ENCODE results near the gene PLXNA3. TPM values are rescaled to one million over a fixed set of nuclear protein-coding genes. Genes with fewer than 3 reads are reported as not detected.
"Not testable (repeated sequence)": the region's sequence is repeated elsewhere in the genome, so short reads cannot be mapped to it uniquely, and the experiment has no call there.

Gene PLXNA3
- total RNA-seq, 4 donors from 2014 or later: 12.0 to 52.0 (median 29.6) TPM

- peaks cover 22% of the 10 kb centered on the region for H3K4me1 ChIP-seq
- H3K27me3 ChIP-seq: no peaks in the 10 kb centered on the region
- no peaks in the 10 kb centered on the region for H3K36me3 ChIP-seq
- 38% methylated on average over 9 of the region's 71 CpGs for WGBS
- peak within 1 kb of the TSS; percentile 94 for H3K27ac ChIP-seq
- no peak for TF ChIP-seq EP300 (IDR thresholded peaks at IDR 0.05)
- no peak for TF ChIP-seq CTCF (IDR thresholded peaks at IDR 0.05)
- TF ChIP-seq POLR2A (IDR thresholded peaks at IDR 0.05): peak in 1 of 2 donors; percentile 7
- peak in 1 of 3 donors; percentile 40 for TF ChIP-seq POLR2AphosphoS5 (IDR thresholded peaks at IDR 0.05)
- peak within 1 kb of the TSS; percentile 71 for H3K4me3 ChIP-seq
- peak; percentile 92 to 94 for DNase-seq (ENCODE audit: low spot score in 2 of 2)
- H3K9me3 ChIP-seq: no peaks in the 10 kb centered on the region
Measured at GRCh38 chrX:154490414-154491083, 32.5 kb downstream of the PLXNA3 start, which contains the start of gene SLC10A3. TSS of gene SLC10A3 (minus strand) at chrX:154490629. CDS start at chrX:154488940, 1,689 bp downstream.

- WGBS: 69% methylated on average over 3 of the region's 3 CpGs
- Histone ChIP-seq H3K27ac (no peak overlapping the region), H3K9me3 (no peaks in the 10 kb centered on the region), H3K4me3 (no peak overlapping the region), H3K36me3 (no peaks in the 10 kb centered on the region), H3K4me1 (no peaks in the 10 kb centered on the region), H3K27me3 (no peaks in the 10 kb centered on the region)
- DNase-seq (ENCODE audit: low spot score in 2 of 2): no peak
- no peak for TF ChIP-seq POLR2A (IDR thresholded peaks at IDR 0.05)
- TF ChIP-seq CTCF (IDR thresholded peaks at IDR 0.05): no peak
- TF ChIP-seq POLR2AphosphoS5 (IDR thresholded peaks at IDR 0.05): no peak
- no peak for TF ChIP-seq EP300 (IDR thresholded peaks at IDR 0.05)
Measured at GRCh38 chrX:154494715-154495114, 36.6 kb downstream of the PLXNA3 start.

- no peak for TF ChIP-seq POLR2AphosphoS5 (IDR thresholded peaks at IDR 0.05)
- no peak for TF ChIP-seq CTCF (IDR thresholded peaks at IDR 0.05)
- no peak for TF ChIP-seq EP300 (IDR thresholded peaks at IDR 0.05)
- TF ChIP-seq POLR2A (IDR thresholded peaks at IDR 0.05): no peak
- Histone ChIP-seq H3K27me3 (no peaks in the 10 kb centered on the region), H3K4me1 (no peaks in the 10 kb centered on the region), H3K9me3 (no peaks in the 10 kb centered on the region), H3K27ac (no peak overlapping the region), H3K36me3 (no peaks in the 10 kb centered on the region), H3K4me3 (no peak overlapping the region)
- 76% methylated on average over 6 of the region's 6 CpGs for WGBS
- no peak for DNase-seq (ENCODE audit: low spot score in 2 of 2)
Measured at GRCh38 chrX:154495472-154495922, 37.4 kb downstream of the PLXNA3 start.

GRCh38 chrX:154496591-154497137 is 38.6 kb downstream of the PLXNA3 start:
- not testable (repeated sequence) for H3K4me1 ChIP-seq; H3K4me3 ChIP-seq; H3K27ac ChIP-seq; H3K36me3 ChIP-seq; H3K27me3 ChIP-seq; H3K9me3 ChIP-seq; DNase-seq (ENCODE audit: low spot score in 2 of 2)
- WGBS: 75% methylated on average over 4 of the region's 4 CpGs

- not testable (repeated sequence) for H3K9me3 ChIP-seq; DNase-seq (ENCODE audit: low spot score in 2 of 2); H3K4me1 ChIP-seq; H3K27ac ChIP-seq; H3K4me3 ChIP-seq; H3K27me3 ChIP-seq
- peaks cover 12% of the 10 kb centered on the region for H3K36me3 ChIP-seq
- WGBS: 85% methylated on average over 7 of the region's 7 CpGs
Measured at GRCh38 chrX:154501423-154501822, 43.3 kb downstream of the PLXNA3 start.

- WGBS: 78% methylated on average over 8 of the region's 8 CpGs
Measured at GRCh38 chrX:154502098-154502497, 44.0 kb downstream of the PLXNA3 start.

More at GRCh38 chrX:154502098-154502497, 44.0 kb downstream of the PLXNA3 start:
- TF ChIP-seq POLR2A (IDR thresholded peaks at IDR 0.05) (no peak), EP300 (IDR thresholded peaks at IDR 0.05) (no peak), CTCF (IDR thresholded peaks at IDR 0.05) (no peak), POLR2AphosphoS5 (IDR thresholded peaks at IDR 0.05) (no peak)
- H3K27me3 ChIP-seq: no peaks in the 10 kb centered on the region
- no peak overlapping the region for H3K4me3 ChIP-seq
- H3K36me3 ChIP-seq: peaks cover 18% of the 10 kb centered on the region
- no peaks in the 10 kb centered on the region for H3K9me3 ChIP-seq
- no peak overlapping the region for H3K27ac ChIP-seq
- no peaks in the 10 kb centered on the region for H3K4me1 ChIP-seq
- no peak for DNase-seq (ENCODE audit: low spot score in 2 of 2)

Data from suprapubic skin (tissue), 4 donors.